HG02973 (cell line): ENCODE measurements around the gene PPA2.
A peak's percentile ranks its signal among the peaks of the same experiment; 100 is the strongest.

Experiments
- ATAC-seq: cut with Tn5 transposase; IDR thresholded peaks from one replicate; pipeline ENCODE4 v1.9.1; 2021; ENCODE audit warnings: moderate library complexity; ENCODE audit not compliant: unreplicated experiment

The PPA2 gene

GRCh38 chr4:105399532-105400161 is 74.2 kb downstream of the PPA2 start:
- ATAC-seq = no peak

GRCh38 chr4:105392858-105393257 is 81.0 kb downstream of the PPA2 start:
- ATAC-seq = no peak

GRCh38 chr4:105389167-105389566 is 84.7 kb downstream of the PPA2 start:
- ATAC-seq = no peak

- no peak for ATAC-seq
These were observed 86.4 kb downstream of the PPA2 start for GRCh38 chr4:105387466-105387865.

GRCh38 chr4:105386012-105386411 is 87.8 kb downstream of the PPA2 start:
- ATAC-seq = no peak

GRCh38 chr4:105374071-105374470 is 99.8 kb downstream of the PPA2 start:
- ATAC-seq = no peak

- no peak for ATAC-seq
These were observed 100.5 kb downstream of the PPA2 start for GRCh38 chr4:105373324-105373723.

GRCh38 chr4:105369988-105370387 is 103.9 kb downstream of the PPA2 start:
- ATAC-seq = no peak

GRCh38 chr4:105361053-105361452 is 112.8 kb downstream of the PPA2 start:
- ATAC-seq = no peak

GRCh38 chr4:105357258-105357980 is 116.4 kb downstream of the PPA2 start:
- ATAC-seq = no peak

- no peak for ATAC-seq
These were observed 117.7 kb downstream of the PPA2 start for GRCh38 chr4:105356194-105356593.

- ATAC-seq = peak; percentile 86
These were observed 121.0 kb downstream of the PPA2 start for GRCh38 chr4:105352826-105353225.

- ATAC-seq = no peak
These were observed 122.0 kb downstream of the PPA2 start for GRCh38 chr4:105351861-105352260.

- ATAC-seq = no peak
These were observed 122.9 kb downstream of the PPA2 start for GRCh38 chr4:105350859-105351490.

- ATAC-seq = no peak
These were observed 125.1 kb downstream of the PPA2 start for GRCh38 chr4:105348719-105349118.

- ATAC-seq = no peak
These were observed 127.0 kb downstream of the PPA2 start for GRCh38 chr4:105346869-105347268.

- ATAC-seq = no peak
These were observed 128.0 kb downstream of the PPA2 start for GRCh38 chr4:105345838-105346237.

- ATAC-seq = no peak
These were observed 128.5 kb downstream of the PPA2 start for GRCh38 chr4:105345358-105345757.

- ATAC-seq = no peak
These were observed 129.7 kb downstream of the PPA2 start for GRCh38 chr4:105344141-105344540.

- ATAC-seq = no peak
These were observed 130.5 kb downstream of the PPA2 start for GRCh38 chr4:105343146-105343931.

GRCh38 chr4:105329081-105329480 is 144.8 kb downstream of the PPA2 start:
- ATAC-seq = no peak
